IPS-NIHi7 (cell line): ENCODE results near the gene MLYCD.

Experiments
- DNase-seq: peaks from one replicate; pipeline ENCODE4 v3.0.0; 2012; ENCODE audit warnings: mixed read lengths; ENCODE audit errors: extremely low spot score

The MLYCD gene

GRCh38 chr16:83925095-83925905 lies 26.4 kb downstream of the MLYCD start:
- DNase-seq, result peak; percentile 7

GRCh38 chr16:83925957-83926725 lies 27.2 kb downstream of the MLYCD start:
- no peak for DNase-seq

DNA sequence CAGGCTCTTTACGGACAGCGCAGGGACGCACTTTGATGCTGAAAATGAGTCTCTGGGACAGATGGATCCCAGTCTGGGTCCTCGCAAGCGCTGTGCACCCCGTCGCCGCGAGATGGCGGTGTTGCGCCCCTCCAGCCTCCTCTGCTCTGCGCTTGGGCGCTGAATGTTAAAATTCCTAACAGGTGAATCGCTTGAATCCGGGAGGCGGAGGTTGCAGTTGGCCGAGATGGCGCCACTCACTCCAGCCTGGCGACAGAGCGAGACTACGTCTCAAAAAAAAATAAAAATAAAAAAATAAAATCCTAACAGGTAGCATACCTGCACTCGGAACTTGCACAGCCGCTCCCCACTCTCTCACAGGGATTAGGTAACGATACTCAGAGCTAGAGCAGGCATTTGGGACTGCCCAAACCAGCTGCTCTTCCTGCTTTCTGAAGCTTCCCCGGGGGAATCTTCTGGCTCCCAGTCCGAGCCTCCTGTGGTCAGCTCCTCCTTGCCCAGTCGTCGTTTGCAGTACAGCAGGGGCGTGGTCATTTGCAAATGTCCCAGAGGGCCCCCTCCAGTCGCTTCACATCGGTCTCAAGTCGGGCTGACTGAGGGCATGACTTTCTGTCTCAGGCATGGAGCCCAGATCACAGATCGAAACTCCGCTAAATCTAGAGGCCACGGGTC lies 27.9 kb downstream of the MLYCD start:
- peak; percentile 91 for DNase-seq

DNA sequence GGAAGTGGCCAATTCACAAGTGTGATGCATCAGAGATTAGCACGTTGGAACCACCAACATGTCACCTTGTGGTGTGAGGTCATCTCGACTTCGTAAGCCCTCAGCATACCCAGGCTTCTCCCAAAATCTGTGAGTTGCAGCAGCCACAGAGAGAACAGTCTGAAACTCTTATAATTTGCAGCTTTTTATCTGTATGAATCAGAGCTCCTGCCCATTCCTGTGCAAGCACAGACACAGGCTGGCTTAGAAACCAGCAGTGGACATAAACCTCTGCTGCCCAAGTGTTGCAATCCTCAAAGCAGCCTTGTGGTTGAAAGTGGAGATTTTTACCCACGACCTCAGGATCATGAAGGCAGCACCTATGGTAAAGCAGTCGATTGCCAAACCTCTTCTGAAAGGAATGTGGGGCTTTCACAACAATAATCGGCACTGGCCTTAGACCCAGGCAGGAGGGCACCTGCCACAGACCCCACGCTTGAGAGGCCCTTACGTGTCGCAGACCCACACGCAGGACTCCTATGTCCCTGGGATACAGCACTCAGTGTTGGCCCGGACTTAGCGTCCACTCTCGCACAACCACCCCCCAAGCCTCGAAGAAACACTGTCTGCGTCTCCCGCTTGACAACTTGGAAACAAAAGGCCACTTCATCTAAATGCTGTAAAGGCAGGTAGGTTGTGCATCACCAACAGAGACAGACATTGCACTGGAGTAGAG lies 29.6 kb downstream of the MLYCD start:
- DNase-seq, result no peak

- no peak for DNase-seq
These were observed 31.1 kb downstream of the MLYCD start for GRCh38 chr16:83929811-83930555.

DNA sequence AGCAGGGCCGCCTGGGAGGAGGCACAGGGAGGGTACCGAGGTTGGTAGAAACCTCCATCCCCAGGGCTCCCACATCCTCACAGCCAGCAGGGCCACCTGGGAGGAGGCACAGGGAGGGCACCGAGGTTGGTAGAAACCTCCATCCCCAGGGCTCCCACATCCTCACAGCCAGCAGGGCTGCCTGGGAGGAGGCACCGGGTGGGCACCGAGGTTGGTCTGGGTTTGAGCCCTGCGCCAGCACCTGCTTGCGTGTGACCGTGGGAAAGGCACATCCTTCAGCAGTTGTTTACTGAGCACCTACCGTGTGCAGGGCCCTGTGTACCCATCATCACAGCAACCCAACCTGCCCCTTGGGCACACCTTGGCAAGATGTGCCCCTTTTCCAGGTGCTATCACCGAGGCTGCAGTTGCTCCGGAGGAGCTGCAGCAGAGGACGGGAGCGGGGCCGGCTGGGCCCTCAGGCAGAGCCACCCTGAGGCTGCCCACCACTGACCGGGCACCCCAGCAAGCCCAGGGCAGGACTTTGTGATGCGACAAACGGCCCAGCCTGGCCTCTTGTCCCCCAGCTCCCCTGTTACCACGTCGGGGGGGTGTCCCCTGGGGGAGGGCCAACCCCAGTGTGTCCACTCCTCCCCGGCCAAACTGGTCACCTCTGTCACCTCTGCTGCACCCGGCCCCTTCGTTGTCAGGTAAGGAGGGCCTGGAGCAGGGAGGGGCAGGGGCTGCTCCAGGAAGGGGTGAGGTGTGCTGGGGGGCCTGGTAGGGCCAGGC lies 32.0 kb downstream of the MLYCD start:
- DNase-seq, result no peak

DNA sequence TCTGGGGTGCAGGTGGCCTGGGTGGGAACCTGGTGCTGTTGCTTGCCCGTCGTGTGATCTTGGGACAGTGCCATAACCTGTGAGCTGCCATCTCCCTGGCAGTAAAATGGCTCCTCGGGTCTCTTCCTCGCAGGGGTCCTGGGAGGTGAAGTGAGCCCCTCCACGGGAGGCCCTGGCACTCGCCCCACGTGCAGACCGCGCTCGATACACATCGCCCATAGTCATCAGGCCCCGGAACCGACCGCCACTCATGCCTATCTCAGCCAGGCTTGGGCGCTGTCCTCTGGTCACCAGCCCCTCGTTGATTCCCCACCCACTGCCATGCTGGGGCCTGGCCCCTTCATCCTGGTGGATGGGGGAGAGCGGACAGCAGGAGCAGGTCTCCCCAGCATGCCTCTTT lies 32.6 kb downstream of the MLYCD start:
- DNase-seq, result no peak

- no peak for DNase-seq
These were observed 33.4 kb downstream of the MLYCD start for GRCh38 chr16:83932304-83932703.

DNA sequence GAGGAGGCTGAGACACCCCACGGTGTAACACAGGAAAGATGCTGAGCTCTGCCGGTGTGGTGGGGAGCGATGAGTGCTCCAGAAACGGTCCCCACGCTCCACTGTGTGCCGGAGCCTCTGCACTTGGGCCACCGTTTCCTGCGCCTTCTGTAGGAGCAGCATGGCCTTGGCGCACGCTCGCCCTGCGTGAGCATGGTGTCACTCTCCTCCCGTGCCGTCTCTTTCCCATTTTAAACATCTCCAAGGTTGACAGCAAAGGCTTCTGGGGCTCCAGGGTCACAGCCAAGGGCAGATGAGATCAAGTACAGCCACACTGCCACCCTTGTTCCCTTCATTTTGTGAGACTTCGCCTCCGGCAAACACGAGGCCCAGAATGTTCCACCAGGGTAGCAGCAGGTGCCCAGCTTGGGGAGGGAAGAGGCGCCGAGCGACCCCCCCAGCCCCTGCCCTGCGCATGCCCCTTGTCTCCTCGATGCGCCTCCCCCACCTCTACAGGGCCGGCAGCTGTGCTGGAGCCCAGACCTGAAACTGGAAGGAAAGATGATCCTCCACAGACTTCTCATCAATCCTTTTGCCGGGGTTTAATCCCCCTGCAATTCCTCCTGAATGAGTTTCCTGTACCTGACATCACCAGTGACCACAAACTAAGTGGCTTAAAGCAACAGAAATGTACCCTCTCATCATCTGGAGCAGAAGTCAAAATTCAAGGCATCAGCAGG lies 34.2 kb downstream of the MLYCD start:
- DNase-seq, result no peak

DNA sequence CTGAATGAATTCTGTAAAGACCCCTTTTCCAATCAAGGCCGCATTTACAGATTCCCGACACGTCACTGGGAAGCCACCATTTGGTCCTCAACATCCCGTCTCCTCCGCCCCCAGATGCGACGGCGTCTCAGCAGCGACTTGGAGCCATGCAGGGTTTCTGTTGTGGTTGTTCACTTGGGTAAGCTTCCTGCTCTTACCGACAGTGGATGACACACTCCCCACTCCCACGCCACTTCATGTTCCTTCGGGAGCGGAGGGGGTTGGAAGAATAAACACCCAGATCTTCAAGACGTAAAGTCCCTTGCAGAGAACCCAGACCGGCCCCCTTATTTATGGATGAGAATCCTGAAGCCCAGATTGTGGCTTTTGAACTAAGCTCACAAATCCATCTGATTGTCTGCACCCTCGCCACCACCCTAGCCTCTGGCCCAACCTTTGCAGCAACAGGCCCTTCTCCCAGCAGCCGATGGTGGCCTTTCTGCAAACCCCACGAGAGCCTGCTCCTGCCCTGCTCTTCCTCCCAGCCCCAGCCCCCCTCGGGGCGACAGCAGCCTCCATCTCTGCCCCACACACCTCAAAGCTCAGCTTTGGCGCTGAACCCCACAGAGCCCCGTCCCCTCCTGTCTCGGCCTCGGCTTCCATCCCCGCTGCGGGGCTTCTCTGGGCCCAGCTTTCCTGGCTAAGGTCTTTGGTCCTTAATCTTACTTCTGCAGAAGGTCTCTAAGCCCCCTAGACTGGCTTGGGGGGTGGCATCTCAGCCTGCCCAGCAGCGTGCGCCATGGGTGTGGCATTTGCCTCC lies 35.2 kb downstream of the MLYCD start:
- DNase-seq, result no peak

- DNase-seq, result no peak
These were observed 35.7 kb downstream of the MLYCD start for GRCh38 chr16:83934684-83934977.

- no peak for DNase-seq
These were observed 36.3 kb downstream of the MLYCD start for GRCh38 chr16:83935005-83935857.

DNA sequence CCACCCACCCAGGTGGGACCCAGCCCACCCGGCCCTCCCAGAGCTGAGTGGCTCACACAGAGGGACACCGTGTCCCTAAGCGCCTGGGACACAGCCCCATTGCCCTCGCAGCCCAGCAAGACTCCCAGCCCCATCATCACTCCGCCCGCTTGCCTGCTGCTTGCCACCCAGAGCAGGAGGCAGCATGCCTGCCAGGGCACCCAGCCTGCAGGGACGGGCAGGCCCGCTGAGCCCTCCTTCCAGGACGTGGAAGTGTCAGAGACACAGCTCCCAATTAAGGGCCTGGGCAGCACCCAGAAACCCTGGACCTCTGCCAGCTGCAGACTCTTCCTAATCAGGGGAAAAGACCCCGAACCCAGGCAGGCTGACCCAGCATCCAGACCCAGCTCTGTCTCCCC lies 36.9 kb downstream of the MLYCD start:
- no peak for DNase-seq

DNA sequence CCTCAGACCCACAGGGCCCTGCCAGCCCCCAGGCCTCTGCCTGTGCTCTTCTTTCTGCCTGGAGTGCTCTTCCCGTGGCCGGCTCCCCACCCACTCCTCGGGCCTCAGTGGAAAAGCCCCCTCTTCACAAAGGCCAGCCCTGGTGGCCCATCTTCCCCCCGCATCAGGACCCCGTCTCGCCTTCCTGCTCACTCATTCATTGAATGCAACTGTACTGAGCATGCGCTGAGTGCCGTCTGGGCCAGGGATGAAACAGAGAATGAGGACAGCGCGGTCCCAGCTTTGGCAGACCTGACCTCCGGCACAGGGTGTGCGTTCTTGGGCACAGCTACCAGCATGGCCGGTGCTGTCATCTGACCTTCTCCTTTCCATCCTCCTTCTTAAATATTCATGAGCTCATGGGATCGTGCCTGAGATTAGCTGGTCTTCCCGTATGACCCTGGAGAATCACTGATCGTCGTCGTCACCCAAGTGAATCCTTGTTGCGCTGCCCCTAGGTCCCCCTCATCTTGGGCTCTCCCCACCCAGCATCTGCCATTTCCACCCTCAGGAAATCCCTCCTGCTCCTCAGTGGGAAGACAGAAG lies 37.8 kb downstream of the MLYCD start:
- no peak for DNase-seq

- no peak for DNase-seq
These were observed 38.4 kb downstream of the MLYCD start for GRCh38 chr16:83937267-83937666.

- no peak for DNase-seq
These were observed 39.3 kb downstream of the MLYCD start for GRCh38 chr16:83937922-83938885.
